NB4 (cell line): ENCODE measurements around the gene NXPH2.
"Not testable (repeated sequence)": the region's sequence is repeated elsewhere in the genome, so short reads cannot be mapped to it uniquely, and the experiment has no call there.

Experiments
- DNase-seq: peaks from one replicate; pipeline ENCODE4 v3.0.0; 2010; ENCODE audit warnings: low read depth
- H3K4me3 ChIP-seq: one replicate; pipeline ENCODE4 v1.5.1; 2011; ENCODE audit warnings: mild to moderate bottlenecking, low read depth, low read length, moderate library complexity
- CTCF ChIP-seq: IDR thresholded peaks from one replicate; pipeline ENCODE4 v1.5.1; 2012; ENCODE audit warnings: low read depth, low read length
- MYC ChIP-seq: IDR thresholded peaks from 2 replicates; pipeline ENCODE4 v1.6.1; 2011; ENCODE audit warnings: low read depth, low read length
- POLR2A ChIP-seq: IDR thresholded peaks from 2 replicates; pipeline ENCODE4 v1.6.1; 2011; ENCODE audit warnings: mild to moderate bottlenecking; ENCODE audit not compliant: insufficient read length; ENCODE audit errors: extremely low read depth
- TF ChIP-seq, protein P1 (sequence below): IDR thresholded peaks from 2 replicates; pipeline ENCODE4 v1.6.1; 2011; ENCODE audit warnings: low read depth, low read length

Gene NXPH2

GRCh38 chr2:138757384-138757783 is 22.8 kb downstream of the NXPH2 start:
- H3K4me3 ChIP-seq, result no peak overlapping the region
- DNase-seq, result no peak
- TF ChIP-seq MYC, result no peak

DNA sequence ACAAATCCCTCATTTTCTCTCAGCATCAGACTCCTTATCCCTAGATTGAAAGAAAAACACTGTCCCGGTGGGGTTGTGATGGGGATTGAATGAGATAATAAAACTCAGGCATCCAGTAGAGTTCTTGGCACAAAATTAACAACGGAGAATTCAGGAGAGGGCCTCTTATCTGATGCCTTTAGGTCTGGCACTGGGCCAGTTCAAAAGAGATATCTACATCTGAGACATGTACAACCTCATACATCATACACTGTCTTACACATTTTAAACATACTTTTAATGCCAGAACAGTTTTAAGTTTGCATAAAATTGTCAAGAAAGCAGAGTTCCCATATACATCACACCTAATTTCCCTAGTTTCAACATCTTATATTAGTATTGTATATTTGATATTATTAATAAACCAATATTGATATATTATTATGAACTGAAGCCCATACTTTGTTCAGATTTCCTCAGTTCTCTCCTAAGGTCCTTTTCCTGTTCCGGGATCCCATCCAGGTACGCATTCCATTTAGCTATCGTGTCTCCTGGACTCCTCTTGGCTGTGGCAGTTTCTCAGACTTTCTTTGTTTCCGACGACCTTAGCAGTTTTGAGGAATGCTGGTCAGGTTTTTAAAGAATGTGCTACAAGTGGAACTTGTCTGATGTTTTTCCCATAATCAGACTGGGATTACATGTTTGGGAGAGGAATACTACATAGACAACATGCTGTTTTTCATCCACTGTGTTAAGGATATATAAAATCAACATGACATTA is 27.8 kb downstream of the NXPH2 start:
- no peak overlapping the region for H3K4me3 ChIP-seq
- no peak for DNase-seq
- TF ChIP-seq, protein P1, sequence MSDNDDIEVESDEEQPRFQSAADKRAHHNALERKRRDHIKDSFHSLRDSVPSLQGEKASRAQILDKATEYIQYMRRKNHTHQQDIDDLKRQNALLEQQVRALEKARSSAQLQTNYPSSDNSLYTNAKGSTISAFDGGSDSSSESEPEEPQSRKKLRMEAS, result no peak
- TF ChIP-seq CTCF, result no peak

- TF ChIP-seq, protein P1, result no peak
- TF ChIP-seq MYC (no peak), POLR2A (no peak), CTCF (no peak)
- no peak for DNase-seq
Measured at GRCh38 chr2:138744713-138745112, 35.5 kb downstream of the NXPH2 start.

DNA sequence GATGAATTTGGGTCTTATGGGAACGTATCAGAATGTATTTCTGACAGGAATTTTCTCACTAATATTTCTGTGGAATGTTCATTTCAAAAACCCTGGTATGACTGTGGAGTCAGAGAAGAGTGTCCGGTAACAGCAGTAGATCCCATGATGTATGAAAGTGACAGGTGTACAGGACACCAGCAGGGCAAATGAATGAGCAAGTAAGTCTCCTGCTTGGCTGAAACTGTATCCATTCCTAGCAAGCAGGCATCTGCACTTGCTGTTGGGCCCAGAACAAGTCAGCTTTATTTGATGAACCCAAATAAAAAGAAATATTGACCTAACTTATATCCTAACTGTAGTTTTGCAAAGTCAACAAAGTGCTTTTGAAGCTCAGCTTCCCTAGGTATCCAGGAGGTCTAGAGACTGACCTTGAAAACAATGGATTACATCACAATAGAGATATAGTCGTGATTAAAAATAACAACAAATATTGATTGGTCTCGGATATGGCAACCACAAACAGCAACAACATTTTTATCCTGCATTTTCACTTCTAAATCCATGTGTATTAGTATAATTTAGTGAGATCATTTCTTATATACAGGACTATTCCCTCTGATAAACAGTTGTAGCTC is 37.6 kb downstream of the NXPH2 start:
- DNase-seq, result no peak
- TF ChIP-seq, protein P1, result no peak
- TF ChIP-seq CTCF (no peak), POLR2A (no peak), MYC (no peak)

More at GRCh38 chr2:138744713-138745112, 35.5 kb downstream of the NXPH2 start:
- no peak overlapping the region for H3K4me3 ChIP-seq

GRCh38 chr2:138741851-138742250 is 38.3 kb downstream of the NXPH2 start:
- no peak for TF ChIP-seq CTCF
- TF ChIP-seq, protein P1, result no peak
- TF ChIP-seq MYC, result no peak
- DNase-seq, result no peak
- no peak overlapping the region for H3K4me3 ChIP-seq

More for the DNA sequence above, 37.6 kb downstream of the NXPH2 start:
- no peak overlapping the region for H3K4me3 ChIP-seq

DNA sequence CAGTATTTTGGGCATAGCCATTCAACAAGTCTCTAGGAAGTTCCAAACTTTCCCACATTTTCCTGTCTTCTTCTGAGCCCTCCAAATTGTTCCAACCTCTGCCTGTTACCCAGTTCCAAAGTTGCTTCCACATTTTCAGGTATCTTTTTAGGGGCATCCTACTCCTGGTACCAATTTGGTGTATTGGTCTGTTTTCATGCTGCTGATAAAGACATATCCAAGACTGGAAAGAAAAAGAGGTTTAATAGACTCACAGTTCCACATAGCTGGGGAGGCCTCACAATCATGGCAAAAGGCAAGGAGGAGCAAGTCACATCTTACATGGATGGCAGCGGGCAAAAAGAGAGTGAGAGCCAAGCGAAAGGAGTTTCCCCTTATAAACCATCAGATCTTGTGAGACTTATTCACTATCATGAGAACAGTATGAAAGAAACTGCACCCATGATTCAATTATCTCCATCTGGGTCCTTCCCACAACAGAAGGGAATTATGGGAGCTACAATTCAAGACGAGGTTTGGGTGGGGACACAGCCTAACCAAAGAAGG is 43.1 kb downstream of the NXPH2 start:
- not testable (repeated sequence) for DNase-seq, H3K4me3 ChIP-seq

DNA sequence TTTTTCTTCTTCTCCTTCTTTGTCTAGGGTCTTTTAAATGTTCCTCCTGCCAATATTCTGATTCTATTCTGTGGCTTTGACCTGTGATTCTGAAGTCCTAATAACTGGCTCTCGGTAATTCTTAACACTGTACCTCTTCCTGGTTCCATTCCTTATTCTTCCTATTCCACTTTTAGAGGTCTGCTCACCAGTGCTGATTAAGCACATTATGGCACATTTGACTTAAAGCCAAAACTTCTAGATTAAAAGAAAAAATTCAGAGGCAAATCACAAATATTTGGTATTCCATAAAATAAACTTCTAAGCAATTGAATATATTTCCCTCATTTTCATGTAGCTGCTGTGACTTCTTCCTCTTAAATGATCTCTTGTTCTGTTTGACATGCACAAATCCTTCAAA is 47.5 kb downstream of the NXPH2 start:
- TF ChIP-seq POLR2A (no peak), CTCF (no peak), MYC (no peak)
- TF ChIP-seq, protein P1, result no peak
- DNase-seq, result no peak
- no peak overlapping the region for H3K4me3 ChIP-seq
